NOMO-1 treated with dmso at 0.1 percent for 144 hours (cell line): ENCODE data around the gene BCL6.

Source experiments
- DNase-seq: peaks from one replicate; lab custom pipeline; 2025; ENCODE audit not compliant: unreplicated experiment; lab: John Stamatoyannopoulos, UW

The BCL6 gene

DNA sequence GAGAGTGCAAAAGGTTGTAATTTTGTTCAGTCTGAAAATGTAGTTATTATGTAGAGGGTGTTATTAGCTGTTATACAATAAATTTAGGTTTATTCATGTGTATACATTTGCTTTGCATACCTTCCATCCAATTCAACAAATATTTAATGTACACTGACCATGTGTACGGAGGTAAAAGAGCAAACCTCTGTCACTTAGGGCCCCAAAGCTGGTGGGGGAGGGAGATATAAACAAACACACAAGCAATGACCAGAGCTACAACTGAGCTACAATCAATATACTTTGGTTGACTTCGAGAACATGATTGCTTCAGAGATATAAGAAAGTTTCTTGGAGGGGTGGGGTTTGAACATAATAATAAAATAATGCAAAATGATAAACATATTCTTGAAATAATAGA, 17.5 kb upstream of the BCL6 start:
- no peak for DNase-seq

DNA sequence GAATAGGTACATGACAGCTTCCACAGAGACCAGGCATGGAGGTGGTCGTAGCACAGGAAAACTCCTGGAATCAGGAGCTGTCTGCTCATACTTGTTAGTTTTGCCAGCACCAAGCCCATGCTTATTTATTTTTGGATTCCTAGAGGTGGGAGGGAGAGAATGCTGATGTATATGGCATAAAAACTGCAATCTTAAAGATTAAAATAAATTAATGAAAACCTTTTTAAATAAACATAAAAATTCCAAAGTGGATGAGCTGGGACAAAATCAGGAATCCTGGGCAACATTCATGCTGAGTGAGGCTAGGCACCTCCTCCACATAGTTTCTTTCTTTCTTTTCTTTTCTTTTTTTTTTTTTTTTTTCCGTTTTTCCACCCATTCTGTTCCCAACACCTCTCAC, 14.3 kb upstream of the BCL6 start:
- DNase-seq, result no peak

DNA sequence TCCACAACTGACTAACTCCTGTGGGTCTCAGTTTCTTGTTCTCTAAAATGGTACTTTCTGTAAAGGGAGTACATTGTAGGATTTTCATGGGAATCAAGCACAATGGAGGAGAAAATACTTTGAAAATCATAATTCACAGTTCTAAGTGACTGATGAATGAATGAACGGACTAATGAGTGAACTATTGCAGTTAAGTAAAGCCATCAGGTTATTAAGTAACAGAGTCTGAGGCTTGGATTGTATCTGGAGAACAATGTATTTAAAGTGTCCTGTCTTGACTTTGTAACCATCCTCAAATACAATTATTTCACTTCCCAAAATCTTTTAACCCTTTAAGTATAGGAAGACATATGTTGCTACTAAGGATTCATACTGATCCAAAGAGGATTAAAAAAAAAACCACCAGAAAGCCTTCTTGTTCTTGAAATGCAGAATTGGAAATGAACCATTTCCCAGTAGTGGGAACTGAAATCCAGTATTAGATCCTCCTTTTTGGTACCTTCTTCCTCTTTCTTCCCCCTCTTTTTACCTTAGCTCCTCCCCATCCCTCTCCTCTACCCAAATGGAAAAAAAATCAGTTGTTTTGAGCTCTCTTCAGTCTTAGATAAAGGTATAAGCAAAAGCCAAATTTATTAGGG, 13.2 kb upstream of the BCL6 start:
- DNase-seq, result no peak

DNA sequence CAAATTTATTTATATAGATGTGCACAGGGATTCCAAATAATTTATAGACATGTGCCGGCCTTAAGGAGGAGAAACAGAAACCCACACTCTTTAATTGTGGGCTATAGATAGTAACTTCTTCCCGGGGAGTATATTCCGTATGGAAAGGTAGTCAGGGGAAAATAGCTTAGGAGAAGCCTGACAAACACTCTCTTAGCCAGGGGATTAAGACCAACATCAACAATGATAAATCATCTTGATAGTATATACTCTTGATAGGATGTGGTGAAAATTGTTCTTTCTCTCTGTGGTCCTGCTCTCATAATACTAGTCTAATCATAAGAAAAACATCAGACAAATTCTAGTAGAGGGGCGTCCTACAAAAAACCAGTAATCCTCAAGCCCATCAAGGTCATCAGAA, 8.2 kb upstream of the BCL6 start:
- DNase-seq, result no peak

DNA sequence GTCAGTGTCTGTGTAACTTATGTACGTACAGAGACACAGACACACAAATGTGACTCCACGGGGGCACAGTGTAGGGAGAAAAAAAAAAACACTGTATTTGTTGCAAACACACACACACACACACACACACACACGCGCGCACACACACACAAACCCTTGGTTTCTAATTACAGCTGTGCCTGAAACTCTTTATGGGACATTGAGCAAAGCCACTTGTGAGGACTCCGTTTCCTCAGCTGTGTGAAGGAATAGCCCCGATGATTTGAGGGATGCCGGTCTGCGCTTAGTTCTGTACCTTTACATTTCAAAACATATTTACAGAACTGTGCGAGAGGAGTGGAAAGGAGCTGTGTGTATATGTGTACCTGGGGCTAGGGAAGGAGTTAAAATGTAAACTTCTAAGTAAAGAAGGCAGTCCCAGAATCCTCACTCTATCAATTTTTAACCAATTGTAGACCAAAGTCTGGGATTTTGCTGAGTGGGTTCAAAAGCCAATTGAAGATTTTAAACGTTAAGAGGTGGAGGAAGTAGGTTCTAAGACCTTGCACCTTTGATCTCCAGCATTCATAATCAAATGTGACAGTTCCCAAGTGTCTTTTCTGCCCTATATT, 5.3 kb upstream of the BCL6 start:
- DNase-seq, result no peak

DNA sequence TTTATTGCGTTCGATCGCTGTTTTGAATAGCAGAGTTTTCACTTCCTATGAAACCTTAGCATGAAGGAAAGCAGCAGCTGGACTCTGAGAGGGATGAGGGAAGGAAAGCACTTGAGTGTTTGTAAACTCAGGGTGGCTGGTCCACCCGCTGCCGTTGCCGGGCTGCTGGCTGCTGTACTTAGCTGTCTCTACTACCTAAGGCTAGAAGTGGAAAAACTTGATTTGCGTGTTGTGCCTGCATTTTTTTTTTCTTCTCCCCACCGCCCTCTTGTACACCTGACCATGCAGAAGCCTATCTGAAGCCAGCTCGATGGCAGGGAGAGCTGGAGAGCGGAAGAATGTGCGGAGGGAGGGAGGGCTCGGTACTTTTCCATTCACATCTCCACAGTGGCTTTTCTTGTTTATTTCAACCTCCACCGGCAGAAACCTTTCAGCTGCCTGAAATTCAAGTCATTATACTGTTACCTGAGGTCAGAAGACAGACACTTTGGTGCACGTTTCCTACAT, 4.8 kb upstream of the BCL6 start:
- no peak for DNase-seq

DNA sequence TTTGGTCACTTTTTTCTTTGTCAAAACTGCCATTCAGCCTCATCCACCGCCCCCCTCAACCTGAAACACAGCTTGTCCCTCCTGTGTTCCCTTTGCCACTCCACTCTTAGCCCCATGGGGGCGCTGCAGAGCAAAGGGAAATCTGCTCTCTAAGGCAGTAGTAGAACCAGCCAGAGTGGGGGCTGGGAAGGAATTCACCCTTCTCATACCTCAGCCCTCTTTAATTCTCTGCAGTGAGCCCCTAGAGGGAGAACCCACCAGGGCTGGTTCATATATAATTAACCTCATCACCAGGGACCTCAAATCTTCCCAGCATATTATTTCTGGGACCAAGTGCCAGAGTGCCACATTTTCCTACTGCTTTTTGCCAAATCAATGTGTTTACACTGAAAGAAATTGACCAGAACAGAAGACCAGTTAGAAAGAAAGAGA, 2.8 kb upstream of the BCL6 start:
- DNase-seq, result peak; percentile 48

DNA sequence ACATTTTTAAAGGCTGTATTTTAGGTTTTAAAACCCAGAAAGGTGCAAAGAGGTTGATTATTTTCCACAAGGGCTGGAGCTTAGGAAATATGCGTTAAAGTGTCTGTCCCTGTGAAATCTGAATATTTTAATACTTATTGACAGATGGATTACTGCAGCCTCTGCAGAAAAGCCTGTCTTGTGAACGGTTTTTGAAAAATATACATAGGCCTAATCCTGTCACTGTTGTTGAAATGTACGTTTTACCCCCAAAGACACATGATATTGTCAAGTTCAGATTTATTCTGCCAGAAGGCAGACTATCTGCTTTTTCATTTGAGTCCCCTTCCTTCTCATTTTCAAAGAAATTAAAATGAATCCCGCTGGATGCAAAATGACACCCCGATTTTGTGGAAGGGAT, 2.2 kb upstream of the BCL6 start:
- no peak for DNase-seq

DNA sequence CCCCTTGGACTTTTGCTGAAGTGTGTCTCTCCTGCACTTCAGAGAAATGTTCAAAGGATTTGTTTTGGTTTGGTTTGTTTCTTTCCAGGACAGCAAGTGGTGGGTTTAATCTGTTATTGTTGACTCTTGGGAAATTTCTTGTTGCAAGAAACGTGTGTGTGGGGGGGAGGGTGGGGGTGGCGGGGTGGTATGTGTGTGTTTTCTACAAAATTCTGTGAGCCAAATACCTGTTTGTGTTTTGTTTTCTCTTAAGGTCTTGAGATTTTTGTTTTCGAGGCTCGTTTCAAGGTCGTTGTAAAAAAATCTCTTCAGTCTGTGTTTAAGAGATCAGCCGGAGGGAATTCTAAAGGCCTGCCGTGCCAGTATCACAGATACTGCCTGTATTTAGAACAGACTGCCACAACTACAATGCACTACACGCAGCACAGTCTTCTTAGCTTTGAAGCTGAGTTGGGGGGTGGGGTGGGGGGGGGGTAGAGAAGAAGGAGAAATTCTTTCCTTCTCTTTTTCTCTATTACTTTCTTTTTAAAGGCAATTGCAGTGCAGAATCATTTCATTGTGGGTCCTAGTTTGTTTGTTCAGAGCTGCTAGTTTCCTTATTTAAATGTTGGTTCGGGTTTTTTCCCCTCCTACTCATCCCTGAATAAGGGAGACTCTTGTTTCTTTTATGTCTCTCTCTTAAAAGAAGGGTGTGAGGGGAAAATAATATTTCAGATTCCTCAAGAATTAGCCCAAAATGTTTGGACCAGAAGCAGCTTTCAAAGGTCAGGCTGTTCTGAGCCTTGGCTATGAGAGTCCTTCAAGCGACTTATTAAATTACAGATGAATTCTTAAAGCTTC, 1.4 kb upstream of the BCL6 start:
- DNase-seq, result no peak

DNA sequence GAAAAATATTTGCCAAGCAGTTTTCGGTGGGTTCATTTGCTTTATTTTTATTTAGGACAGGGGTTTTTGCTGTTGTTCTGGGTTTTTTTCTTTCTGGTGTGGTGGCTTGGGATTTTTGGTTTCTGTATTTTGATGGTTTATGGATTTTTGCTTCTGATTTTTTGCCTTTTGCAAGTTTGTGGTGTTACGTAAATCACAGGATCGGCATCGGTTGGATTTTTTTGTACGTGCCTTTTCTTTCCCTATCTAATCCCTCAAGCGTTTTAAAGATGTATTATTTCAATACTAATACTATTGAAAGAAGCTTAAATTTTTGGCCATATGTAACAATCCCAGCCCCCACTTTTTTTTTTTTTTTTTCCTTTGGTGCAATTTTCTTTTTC, 782 bp upstream of the BCL6 start:
- DNase-seq, result no peak

DNA sequence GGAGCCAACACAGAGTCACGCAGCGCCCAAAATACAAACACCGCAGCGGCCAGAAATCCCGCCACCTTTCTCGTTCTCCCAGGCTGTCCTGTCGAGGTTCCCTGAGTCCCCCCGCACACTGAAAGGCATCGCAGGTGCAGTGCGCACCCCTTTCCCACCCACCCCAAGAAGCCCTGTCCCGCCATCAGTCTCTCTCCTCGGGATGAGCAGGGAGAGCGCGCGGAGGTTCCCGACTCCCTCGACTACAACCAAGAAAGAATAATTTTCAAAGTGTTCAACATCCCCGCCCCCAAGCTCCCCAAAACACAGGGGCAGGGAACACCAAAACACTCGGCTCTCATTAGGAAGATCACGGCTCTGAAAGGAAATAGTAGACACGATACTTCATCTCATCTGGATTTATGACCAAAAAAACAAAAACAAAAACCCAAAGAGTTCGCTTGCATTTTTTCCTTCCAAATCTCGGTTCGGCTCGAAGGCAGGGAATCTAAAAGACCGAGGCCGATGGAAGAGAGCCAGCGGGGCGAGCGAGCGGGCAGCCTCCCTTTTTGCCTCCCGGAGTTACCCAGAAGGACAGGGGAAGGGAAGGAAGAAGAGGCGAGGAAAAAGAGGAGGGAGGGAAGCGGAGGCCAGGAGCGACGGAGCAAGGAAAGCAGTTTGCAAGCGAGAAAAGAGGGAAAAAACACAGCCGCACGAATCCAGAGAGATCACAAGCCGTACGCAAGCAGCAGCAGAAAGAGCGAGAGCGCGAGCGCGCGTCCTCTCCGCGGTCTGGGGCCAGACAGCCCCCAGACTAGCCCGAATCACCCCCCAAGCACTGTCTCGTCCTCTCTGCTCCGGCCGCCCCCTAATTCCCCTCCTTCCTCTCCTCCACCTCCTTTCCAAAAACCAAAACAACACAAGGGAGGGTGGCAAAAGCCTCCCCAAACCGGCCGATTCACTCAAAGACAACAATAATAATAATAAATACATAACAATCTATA, 808 bp downstream of the BCL6 start:
- no peak for DNase-seq

DNA sequence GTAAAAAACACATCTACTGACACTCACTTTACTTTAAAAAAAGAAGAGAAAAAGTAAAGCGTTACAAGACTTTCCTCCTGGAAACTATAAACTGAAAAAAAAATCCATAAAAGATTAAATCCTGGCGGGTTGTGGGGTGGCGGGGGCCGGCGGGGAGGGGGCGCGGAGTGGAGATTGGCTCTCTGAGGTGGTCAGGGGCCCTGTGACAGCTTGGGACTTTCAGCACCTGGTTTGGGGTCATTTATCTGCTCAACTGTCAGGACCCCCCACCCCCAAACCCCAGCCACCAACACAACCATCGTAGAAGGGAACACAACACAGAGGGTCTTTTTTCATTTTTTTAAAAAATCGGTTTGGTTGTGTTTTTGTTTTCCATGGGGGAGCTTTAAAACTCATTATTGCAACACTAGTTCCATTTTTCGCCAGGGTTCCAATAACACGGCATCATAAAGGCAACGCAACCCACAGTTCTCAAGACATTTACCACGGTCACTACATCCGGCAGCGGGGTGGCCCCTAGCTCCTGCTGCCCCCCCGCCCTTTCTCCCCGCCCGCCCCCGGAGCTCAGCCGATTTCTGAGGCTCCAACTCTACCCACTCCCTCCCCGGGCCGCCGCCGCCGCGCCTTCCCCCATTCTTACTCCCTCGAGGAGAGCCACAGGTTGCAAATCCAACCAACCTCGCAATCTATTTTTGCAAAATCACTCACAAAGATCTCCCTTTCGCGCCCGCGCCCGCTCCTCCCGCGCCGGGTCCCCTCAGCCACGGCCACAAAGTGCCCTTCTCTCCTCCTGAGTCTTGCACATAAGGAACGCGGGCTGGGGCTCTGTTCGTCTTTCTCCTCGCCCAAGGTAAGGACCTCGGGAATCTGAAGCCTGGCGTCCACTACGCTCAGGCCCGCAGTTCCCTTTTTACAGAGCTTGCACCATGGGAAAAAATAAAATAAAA, 1.8 kb downstream of the BCL6 start:
- no peak for DNase-seq

DNA sequence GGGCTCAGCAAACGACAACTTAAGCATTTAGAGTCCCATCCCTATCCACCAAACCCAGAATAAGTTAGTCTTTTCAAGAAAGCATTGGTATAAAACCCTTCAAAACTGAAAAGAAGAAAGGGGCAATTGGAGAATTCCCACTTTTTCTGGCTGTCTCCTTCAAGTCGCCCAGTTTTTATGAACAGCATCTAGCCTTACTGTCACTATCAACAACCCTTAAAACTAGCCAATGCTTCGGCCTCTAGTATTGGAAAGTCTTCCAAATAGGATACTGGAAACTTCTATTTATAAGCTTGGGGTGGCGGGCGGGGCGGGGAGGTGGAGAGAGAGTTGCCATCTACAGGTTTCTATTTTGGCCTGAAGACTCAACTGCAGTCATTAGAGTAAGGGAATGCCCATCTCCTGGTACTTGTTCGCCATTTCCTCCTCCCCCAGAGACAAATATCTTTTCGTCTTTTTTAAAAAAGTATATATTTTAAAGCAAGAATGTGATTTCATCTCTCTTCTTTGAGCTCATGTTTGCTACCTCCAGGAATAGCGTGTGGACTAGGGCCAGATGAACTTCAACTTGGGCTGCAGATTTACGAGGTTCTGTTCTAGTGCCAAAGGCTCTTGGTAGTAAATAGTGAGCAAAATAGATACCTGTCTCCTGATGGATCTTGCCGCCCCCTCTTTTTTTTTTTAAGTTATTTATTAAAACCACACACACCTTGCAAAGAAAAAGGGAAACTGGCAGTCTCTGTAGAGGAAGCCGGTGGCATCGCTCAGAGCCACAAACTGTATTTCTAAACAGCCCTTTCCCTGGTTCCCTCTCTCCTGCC, 2.7 kb downstream of the BCL6 start:
- DNase-seq, result no peak

DNA sequence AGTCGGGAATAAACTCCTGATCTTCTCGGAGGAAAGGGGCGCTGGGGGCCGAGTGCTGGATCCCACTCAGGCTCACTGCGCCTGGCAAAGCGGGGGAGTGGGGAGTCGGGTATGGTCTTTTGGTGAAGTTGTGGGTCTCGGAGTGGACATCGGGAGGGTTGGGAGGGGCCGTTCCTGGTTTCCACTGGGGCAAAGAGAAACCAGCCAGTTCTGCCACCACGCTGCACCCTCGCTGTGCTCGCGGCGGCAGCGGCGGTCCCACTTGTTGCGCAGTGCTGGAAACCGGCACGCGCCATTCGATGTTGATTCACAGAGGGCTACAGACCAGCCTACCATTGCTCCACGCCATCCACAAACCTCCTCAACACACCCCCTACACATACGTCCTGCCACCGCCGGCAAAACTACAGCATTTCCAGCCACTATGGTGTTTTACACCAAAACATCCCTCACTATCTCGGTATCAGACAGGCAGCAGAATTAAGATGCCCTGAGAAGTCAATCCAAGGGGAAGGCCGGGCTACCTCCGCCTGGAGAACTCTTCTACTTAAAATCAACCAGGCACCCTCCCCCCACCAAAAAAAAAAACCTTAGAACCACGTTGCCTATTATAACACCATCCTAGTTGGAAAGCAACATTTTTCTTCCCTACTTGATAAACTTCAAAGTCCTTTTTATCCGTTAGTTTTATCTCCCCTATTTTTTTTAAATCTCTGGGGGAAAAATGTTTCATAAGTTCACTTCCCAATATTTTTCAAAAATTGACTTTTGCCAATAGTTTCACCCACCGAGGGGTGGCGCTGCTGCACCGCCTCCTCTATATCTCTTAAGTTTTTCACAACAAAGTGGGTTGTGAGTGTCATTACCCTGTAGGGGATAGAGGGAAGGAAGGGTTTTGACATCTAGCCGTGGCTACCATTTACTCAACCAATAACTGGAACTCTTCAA, 3.6 kb downstream of the BCL6 start:
- peak; percentile 78 for DNase-seq

DNA sequence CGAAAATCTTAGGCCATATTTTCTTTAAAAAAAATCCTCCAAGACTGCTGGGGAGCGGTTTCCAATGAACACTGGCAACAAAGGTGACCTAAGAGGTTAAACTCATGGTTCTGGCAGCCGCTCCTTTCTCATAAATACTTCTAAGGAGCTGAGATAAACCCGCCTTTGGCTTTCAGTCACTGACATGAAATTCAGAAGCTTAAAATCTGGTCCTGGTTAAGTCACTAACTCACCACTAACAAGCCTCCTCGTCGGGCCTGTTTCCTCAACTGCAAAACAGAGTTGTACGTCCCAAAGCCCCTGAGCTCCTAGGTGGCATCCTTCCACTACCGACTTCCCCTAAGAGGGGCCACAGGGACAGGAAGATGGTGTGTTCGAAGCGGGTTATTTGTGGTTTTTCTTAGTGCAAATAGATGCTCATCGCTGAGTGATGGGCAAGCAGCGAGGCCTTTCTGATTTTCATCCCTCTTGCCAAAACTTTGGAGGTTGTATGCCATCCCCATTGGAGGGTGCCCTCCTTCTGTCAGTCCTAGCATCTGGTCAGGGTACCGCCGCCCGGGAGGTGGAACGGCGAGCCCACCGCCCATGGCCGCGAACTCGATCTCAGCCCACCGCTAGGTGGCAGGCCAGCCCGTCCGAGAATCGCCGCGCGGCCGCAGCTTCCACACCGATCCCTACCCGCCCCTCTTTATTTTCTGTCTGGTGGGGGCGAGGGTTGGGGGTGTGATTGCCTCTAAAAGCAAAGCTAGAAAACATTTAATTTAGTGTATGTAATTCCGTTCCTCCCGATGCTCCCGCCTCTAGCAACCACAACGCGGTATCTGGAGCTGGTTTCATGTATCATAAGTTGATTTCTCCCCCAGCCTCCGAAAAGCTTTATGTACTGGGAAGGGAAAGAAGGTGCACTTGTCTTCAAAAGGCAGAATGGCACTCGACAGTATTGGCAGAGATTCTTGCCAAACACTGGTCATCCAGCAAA, 4.6 kb downstream of the BCL6 start:
- peak; percentile 60 for DNase-seq

DNA sequence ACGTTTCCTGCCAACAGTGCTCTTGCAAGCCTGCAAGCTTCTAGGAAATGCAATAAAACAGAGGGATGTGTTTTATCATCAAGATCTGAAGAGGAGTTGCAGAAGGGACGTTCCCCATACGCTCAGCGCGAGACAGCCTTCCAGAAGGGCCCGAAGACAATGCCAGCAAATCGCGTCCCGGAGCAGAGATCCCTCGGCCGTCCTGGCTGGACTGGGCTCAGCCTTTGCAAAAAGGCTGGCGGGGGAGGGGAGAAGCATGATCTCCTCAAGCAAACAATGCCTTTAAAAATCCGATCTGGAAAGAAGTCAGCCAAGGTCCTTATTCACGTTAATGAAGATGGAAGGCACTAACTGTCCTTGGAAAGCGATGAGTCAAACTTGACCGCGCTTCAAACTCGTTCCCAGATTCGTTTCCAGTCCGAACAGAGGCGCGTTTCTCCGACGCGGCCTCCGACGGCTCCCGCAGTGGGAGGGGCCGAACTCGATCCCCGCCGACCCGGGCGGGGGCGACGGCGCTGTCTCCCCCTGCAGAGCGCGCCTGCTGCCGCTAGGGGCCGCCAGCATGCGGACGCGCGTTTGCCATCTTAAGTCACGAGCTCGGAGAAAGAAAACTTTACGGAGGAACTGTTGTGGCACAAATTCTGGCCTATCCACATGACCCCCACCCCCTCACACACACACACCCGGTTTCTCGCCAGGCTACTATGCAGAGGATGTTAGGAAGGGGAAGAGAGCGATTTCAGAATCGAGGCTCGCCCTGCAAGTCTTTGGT, 5.5 kb downstream of the BCL6 start:
- DNase-seq, result peak; percentile 74
